Panc1 (cell line): ENCODE results near the gene MRPL42. TPM values are rescaled to one million over a fixed set of nuclear protein-coding genes. Genes with fewer than 3 reads are reported as not detected.

Experiments used
- ATAC-seq: fragments of 200-7000 bp; cut with Tn5 transposase; 2 replicates; pipeline ENCODE4 v1.9.1; 2020; ENCODE audit warnings: mild to moderate bottlenecking, moderate library complexity
- BruUV-seq: library from RNA; stranded (reverse); fragments of 400-500 nt; replicated peaks from 2 replicates; lab custom pipeline; 2021; lab: Mats Ljungman, UMichigan
- CTCF ChIA-PET: fragments of 300-600 bp; sonication (Branson Sonifier 250); formaldehyde crosslinking; loops from one replicate; lab custom pipeline; 2022; ENCODE audit warnings: antibody characterized with exemption; lab: Charles Lee
- POLR2A ChIA-PET: fragments of 300-600 bp; sonication (Branson Sonifier 250); formaldehyde crosslinking; loops from one replicate; lab custom pipeline; 2022; ENCODE audit warnings: antibody characterized with exemption; lab: Charles Lee
- DNase-seq: peaks from one replicate; pipeline ENCODE4 v3.0.0-alpha.2; 2010; ENCODE audit warnings: low read depth, low spot score
- H3K27ac ChIP-seq: 2 replicates; pipeline ENCODE4 v1.5.1; 2011; ENCODE audit warnings: mild to moderate bottlenecking, low read length, inconsistent platforms
- H3K27me3 ChIP-seq: fragments of 200-500 bp; sonication (Bioruptor generic); 2 replicates; pipeline ENCODE4 v1.6.0; 2014; ENCODE audit warnings: low read length, inconsistent platforms; ENCODE audit not compliant: control insufficient read depth, insufficient read depth
- H3K36me3 ChIP-seq: fragments of 200-500 bp; sonication (Bioruptor generic); 2 replicates; pipeline ENCODE4 v1.5.1; 2014; ENCODE audit warnings: inconsistent platforms, mild to moderate bottlenecking, low read length, moderate library complexity; ENCODE audit not compliant: control insufficient read depth, insufficient read depth
- H3K4me1 ChIP-seq: 2 replicates; pipeline ENCODE4 v1.5.1; 2011; ENCODE audit warnings: inconsistent platforms, mild to moderate bottlenecking, low read length, moderate library complexity; ENCODE audit not compliant: control insufficient read depth, insufficient read depth
- H3K4me3 ChIP-seq, 2 experiments: 2 replicates each; pipeline ENCODE4 v1.5.1; 2011 to 2012; ENCODE audit warnings: low read depth in 2 of 2, low read length in 2 of 2, mild to moderate bottlenecking in 2 of 2, inconsistent platforms in 1 of 2, moderate library complexity in 1 of 2
- H3K9me3 ChIP-seq: fragments of 200-500 bp; sonication (Bioruptor generic); 2 replicates; pipeline ENCODE4 v1.5.1; 2014; ENCODE audit warnings: low read depth, mild to moderate bottlenecking, inconsistent platforms, low read length, moderate library complexity; ENCODE audit not compliant: control insufficient read depth, insufficient read depth
- CTCF ChIP-seq: fragments of 450-650 bp; IDR thresholded peaks from 2 replicates; pipeline ENCODE4 v1.5.1; 2017; ENCODE audit warnings: mild to moderate bottlenecking
- POLR2AphosphoS5 ChIP-seq: IDR thresholded peaks from 2 replicates; pipeline ENCODE4 v1.6.1; 2012; ENCODE audit warnings: mild to moderate bottlenecking, low read depth, low read length, moderate library complexity
- SIN3A ChIP-seq: IDR thresholded peaks from 2 replicates; pipeline ENCODE4 v1.6.1; 2012; ENCODE audit warnings: low read depth, mild to moderate bottlenecking, low read length, moderate library complexity, borderline replicate concordance; ENCODE audit not compliant: insufficient read depth
- TCF7L2 ChIP-seq: IDR thresholded peaks from 2 replicates; pipeline ENCODE4 v1.6.1; 2011; ENCODE audit warnings: mild to moderate bottlenecking, low read depth, low read length, inconsistent platforms
- in situ Hi-C: cut with HindIII; loops from 2 replicates; pipeline ENCODE4 v1.10.0; 2016; ENCODE audit warnings: low sequenced_read_pairs, low pct_unique_long_range_greater_than_20kb
- intact Hi-C: fragments of 100-400 bp; cut with micrococcal nuclease; formaldehyde crosslinking; loops from one replicate; pipeline ENCODE4 v1.10.0; 2022; ENCODE audit not compliant: unreplicated experiment
- total RNA-seq: library from RNA; stranded (reverse); gene quantifications from one replicate; pipeline ENCODE4 v1.2.1, GENCODE V29; 2021; ENCODE audit not compliant: unreplicated experiment
- TF ChIP-seq, protein P1 (sequence below), 2 experiments: IDR thresholded peaks; 2 replicates each; pipeline ENCODE4 v1.6.1; 2011 to 2012; ENCODE audit warnings: low read depth in 2 of 2, control low read depth in 1 of 2, low read length in 1 of 2, mild to moderate bottlenecking in 1 of 2, moderate library complexity in 1 of 2; ENCODE audit not compliant: insufficient read depth in 1 of 2

Gene MRPL42
- total RNA-seq, 1 experiment from 2014 or later, result 92.4 TPM

- CTCF ChIA-PET, result no interaction called here
- no peak for DNase-seq
- Histone ChIP-seq H3K9me3 (no peaks in the 10 kb centered on the region), H3K36me3 (no peaks in the 10 kb centered on the region), H3K27me3 (no peaks in the 10 kb centered on the region), H3K4me3 (no peak overlapping the region), H3K27ac (no peak overlapping the region), H3K4me1 (no peaks in the 10 kb centered on the region)
- intact Hi-C loops, result no loop called here
- BruUV-seq, result no TSS peak
- no peak for ATAC-seq
- POLR2A ChIA-PET, result interaction anchor here (0.6 kb wide), 1 partner anchor 666 kb away, joined by 4 read pairs; no protein-coding TSS in a partner anchor
- TF ChIP-seq SIN3A, result no peak
- TF ChIP-seq CTCF, result no peak
- TF ChIP-seq TCF7L2, result no peak
- TF ChIP-seq, protein P1, sequence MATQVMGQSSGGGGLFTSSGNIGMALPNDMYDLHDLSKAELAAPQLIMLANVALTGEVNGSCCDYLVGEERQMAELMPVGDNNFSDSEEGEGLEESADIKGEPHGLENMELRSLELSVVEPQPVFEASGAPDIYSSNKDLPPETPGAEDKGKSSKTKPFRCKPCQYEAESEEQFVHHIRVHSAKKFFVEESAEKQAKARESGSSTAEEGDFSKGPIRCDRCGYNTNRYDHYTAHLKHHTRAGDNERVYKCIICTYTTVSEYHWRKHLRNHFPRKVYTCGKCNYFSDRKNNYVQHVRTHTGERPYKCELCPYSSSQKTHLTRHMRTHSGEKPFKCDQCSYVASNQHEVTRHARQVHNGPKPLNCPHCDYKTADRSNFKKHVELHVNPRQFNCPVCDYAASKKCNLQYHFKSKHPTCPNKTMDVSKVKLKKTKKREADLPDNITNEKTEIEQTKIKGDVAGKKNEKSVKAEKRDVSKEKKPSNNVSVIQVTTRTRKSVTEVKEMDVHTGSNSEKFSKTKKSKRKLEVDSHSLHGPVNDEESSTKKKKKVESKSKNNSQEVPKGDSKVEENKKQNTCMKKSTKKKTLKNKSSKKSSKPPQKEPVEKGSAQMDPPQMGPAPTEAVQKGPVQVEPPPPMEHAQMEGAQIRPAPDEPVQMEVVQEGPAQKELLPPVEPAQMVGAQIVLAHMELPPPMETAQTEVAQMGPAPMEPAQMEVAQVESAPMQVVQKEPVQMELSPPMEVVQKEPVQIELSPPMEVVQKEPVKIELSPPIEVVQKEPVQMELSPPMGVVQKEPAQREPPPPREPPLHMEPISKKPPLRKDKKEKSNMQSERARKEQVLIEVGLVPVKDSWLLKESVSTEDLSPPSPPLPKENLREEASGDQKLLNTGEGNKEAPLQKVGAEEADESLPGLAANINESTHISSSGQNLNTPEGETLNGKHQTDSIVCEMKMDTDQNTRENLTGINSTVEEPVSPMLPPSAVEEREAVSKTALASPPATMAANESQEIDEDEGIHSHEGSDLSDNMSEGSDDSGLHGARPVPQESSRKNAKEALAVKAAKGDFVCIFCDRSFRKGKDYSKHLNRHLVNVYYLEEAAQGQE (IDR thresholded peaks at IDR 0.05; ENCODE audit: insufficient read depth in 1 of 2, low read depth in 2 of 2, low read length in 1 of 2), result no peak
- TF ChIP-seq POLR2AphosphoS5, result no peak
- in situ Hi-C loops, result no loop called here
Observed at GRCh38 chr12:93448796-93449195, 18.5 kb upstream of the MRPL42 start.

DNA sequence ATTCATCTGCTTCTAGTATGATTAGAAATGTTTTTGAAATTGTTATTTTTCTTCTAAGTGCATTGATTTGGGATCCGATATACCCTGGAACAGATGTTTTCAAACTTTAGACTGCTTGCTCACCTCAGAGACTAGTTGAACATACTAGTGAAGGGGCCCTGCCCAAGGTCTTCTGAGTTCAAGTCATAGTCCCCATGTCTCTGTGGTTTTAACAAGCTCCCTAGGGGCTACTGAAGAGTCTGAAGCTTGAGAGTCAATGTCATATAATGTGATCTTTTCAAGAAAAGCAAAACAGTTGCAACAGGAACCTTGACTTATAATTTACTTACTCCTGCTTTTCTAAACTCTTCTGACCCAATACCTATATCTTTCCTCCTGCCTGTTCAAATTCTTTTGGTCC lies 18.0 kb upstream of the MRPL42 start:
- ChIA-PET POLR2A (no interaction called here), CTCF (no interaction called here)
- no TSS peak for BruUV-seq
- Histone ChIP-seq H3K36me3 (no peaks in the 10 kb centered on the region), H3K4me1 (no peaks in the 10 kb centered on the region), H3K27me3 (no peaks in the 10 kb centered on the region), H3K9me3 (no peaks in the 10 kb centered on the region), H3K27ac (no peak overlapping the region), H3K4me3 (no peak overlapping the region)
- TF ChIP-seq POLR2AphosphoS5 (no peak), SIN3A (no peak), TCF7L2 (no peak), CTCF (no peak)
- TF ChIP-seq, protein P1 (IDR thresholded peaks at IDR 0.05; ENCODE audit: insufficient read depth in 1 of 2, low read depth in 2 of 2, low read length in 1 of 2), result no peak
- intact Hi-C loops, result no loop called here
- no peak for DNase-seq
- no peak for ATAC-seq
- in situ Hi-C loops, result no loop called here
